ENCODE measurements around the gene GPD2. TPM values are rescaled to one million over a fixed set of nuclear protein-coding genes. Genes with fewer than 3 reads are reported as not detected.

Gene GPD2
- total and polyA plus RNA-seq, 10 of the 15 experiments (the other 5 are each of a cell fraction or from before 2014, with no cell fraction given): 10.0 to 73.5 (median 43.4) TPM

DNA sequence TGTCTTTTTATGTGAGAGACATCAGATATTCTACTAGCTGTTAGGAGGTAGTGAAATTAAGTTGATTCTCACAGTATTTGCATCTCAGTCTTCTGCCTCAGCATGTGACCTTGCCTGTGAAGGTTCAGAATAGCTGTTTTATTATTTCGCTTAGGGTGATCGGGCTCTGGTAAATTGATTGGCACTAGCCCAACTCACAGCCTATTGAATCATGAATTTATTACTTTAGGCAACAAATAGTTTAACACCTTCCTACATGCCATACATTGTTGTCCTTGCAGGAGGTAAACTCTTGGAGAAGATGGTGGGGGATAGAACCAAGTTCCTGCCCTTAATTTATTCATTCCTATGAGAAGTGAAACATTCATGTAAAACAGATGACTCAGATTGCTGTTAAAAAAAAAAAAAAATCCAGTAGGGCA is 101.9 kb downstream of the GPD2 start (continued):
- peak; percentile 93 for TF ChIP-seq RAD51 (IDR thresholded peaks at IDR 0.05)
- peak; percentile 42; the same call in 1 of the 2 replicates for TF ChIP-seq IKZF1 (conservative IDR thresholded peaks at IDR 0.05)
- TF ChIP-seq MTA2 (IDR thresholded peaks at IDR 0.05; ENCODE audit: low read depth): no peak; the same call in 1 of the 2 replicates
- TF ChIP-seq, protein P1, sequence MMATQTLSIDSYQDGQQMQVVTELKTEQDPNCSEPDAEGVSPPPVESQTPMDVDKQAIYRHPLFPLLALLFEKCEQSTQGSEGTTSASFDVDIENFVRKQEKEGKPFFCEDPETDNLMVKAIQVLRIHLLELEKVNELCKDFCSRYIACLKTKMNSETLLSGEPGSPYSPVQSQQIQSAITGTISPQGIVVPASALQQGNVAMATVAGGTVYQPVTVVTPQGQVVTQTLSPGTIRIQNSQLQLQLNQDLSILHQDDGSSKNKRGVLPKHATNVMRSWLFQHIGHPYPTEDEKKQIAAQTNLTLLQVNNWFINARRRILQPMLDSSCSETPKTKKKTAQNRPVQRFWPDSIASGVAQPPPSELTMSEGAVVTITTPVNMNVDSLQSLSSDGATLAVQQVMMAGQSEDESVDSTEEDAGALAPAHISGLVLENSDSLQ (IDR thresholded peaks at IDR 0.05): peak; percentile 57; the same call in 1 of the 2 replicates
- TF ChIP-seq NBN (IDR thresholded peaks at IDR 0.05): no peak
- no peak for TF ChIP-seq CEBPB (IDR thresholded peaks at IDR 0.05; ENCODE audit: borderline replicate concordance in 1 of 2, low read depth in 2 of 2, low read length in 2 of 2)
- TF ChIP-seq, protein P2, sequence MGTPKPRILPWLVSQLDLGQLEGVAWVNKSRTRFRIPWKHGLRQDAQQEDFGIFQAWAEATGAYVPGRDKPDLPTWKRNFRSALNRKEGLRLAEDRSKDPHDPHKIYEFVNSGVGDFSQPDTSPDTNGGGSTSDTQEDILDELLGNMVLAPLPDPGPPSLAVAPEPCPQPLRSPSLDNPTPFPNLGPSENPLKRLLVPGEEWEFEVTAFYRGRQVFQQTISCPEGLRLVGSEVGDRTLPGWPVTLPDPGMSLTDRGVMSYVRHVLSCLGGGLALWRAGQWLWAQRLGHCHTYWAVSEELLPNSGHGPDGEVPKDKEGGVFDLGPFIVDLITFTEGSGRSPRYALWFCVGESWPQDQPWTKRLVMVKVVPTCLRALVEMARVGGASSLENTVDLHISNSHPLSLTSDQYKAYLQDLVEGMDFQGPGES (IDR thresholded peaks at IDR 0.05): no peak
- TF ChIP-seq, protein P3, sequence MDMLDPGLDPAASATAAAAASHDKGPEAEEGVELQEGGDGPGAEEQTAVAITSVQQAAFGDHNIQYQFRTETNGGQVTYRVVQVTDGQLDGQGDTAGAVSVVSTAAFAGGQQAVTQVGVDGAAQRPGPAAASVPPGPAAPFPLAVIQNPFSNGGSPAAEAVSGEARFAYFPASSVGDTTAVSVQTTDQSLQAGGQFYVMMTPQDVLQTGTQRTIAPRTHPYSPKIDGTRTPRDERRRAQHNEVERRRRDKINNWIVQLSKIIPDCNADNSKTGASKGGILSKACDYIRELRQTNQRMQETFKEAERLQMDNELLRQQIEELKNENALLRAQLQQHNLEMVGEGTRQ (IDR thresholded peaks at IDR 0.05; ENCODE audit: borderline replicate concordance, low read depth, low read length): peak; percentile 55
- TF ChIP-seq, protein P4, sequence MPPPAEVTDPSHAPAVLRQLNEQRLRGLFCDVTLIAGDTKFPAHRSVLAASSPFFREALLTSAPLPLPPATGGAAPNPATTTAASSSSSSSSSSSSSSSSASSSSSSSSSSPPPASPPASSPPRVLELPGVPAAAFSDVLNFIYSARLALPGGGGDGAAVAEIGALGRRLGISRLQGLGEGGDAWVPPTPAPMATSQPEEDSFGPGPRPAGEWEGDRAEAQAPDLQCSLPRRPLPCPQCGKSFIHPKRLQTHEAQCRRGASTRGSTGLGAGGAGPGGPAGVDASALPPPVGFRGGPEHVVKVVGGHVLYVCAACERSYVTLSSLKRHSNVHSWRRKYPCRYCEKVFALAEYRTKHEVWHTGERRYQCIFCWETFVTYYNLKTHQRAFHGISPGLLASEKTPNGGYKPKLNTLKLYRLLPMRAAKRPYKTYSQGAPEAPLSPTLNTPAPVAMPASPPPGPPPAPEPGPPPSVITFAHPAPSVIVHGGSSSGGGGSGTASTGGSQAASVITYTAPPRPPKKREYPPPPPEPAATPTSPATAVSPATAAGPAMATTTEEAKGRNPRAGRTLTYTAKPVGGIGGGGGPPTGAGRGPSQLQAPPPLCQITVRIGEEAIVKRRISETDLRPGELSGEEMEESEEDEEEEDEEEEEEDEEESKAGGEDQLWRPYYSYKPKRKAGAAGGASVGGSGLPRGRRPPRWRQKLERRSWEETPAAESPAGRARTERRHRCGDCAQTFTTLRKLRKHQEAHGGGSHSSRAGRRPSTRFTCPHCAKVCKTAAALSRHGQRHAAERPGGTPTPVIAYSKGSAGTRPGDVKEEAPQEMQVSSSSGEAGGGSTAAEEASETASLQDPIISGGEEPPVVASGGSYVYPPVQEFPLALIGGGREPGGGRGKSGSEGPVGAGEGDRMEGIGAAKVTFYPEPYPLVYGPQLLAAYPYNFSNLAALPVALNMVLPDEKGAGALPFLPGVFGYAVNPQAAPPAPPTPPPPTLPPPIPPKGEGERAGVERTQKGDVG (CRISPR knock-in tag; IDR thresholded peaks at IDR 0.05): no peak
- TF ChIP-seq, protein P5, sequence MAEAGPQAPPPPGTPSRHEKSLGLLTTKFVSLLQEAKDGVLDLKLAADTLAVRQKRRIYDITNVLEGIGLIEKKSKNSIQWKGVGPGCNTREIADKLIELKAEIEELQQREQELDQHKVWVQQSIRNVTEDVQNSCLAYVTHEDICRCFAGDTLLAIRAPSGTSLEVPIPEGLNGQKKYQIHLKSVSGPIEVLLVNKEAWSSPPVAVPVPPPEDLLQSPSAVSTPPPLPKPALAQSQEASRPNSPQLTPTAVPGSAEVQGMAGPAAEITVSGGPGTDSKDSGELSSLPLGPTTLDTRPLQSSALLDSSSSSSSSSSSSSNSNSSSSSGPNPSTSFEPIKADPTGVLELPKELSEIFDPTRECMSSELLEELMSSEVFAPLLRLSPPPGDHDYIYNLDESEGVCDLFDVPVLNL (IDR thresholded peaks at IDR 0.05; ENCODE audit: low read depth, low read length): no peak
- TF ChIP-seq, protein P6, sequence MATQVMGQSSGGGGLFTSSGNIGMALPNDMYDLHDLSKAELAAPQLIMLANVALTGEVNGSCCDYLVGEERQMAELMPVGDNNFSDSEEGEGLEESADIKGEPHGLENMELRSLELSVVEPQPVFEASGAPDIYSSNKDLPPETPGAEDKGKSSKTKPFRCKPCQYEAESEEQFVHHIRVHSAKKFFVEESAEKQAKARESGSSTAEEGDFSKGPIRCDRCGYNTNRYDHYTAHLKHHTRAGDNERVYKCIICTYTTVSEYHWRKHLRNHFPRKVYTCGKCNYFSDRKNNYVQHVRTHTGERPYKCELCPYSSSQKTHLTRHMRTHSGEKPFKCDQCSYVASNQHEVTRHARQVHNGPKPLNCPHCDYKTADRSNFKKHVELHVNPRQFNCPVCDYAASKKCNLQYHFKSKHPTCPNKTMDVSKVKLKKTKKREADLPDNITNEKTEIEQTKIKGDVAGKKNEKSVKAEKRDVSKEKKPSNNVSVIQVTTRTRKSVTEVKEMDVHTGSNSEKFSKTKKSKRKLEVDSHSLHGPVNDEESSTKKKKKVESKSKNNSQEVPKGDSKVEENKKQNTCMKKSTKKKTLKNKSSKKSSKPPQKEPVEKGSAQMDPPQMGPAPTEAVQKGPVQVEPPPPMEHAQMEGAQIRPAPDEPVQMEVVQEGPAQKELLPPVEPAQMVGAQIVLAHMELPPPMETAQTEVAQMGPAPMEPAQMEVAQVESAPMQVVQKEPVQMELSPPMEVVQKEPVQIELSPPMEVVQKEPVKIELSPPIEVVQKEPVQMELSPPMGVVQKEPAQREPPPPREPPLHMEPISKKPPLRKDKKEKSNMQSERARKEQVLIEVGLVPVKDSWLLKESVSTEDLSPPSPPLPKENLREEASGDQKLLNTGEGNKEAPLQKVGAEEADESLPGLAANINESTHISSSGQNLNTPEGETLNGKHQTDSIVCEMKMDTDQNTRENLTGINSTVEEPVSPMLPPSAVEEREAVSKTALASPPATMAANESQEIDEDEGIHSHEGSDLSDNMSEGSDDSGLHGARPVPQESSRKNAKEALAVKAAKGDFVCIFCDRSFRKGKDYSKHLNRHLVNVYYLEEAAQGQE (IDR thresholded peaks at IDR 0.05; ENCODE audit: low read depth, low read length): no peak
- no peak for TF ChIP-seq RB1 (IDR thresholded peaks at IDR 0.05; ENCODE audit: borderline replicate concordance)
- TF ChIP-seq, protein P7, sequence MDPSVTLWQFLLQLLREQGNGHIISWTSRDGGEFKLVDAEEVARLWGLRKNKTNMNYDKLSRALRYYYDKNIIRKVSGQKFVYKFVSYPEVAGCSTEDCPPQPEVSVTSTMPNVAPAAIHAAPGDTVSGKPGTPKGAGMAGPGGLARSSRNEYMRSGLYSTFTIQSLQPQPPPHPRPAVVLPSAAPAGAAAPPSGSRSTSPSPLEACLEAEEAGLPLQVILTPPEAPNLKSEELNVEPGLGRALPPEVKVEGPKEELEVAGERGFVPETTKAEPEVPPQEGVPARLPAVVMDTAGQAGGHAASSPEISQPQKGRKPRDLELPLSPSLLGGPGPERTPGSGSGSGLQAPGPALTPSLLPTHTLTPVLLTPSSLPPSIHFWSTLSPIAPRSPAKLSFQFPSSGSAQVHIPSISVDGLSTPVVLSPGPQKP (IDR thresholded peaks at IDR 0.05; ENCODE audit: low read depth, low read length): no peak
- no peak for TF ChIP-seq MEF2A (IDR thresholded peaks at IDR 0.05; ENCODE audit: insufficient read depth, low read depth, low read length)
- TF ChIP-seq EP300 (IDR thresholded peaks at IDR 0.05; ENCODE audit: borderline replicate concordance in 1 of 2, control insufficient read depth in 1 of 2, low read depth in 2 of 2, low read length in 2 of 2): no peak
- 0 out of 2 replicates have a peak, but pooled peaks have one; percentile 40 for TF ChIP-seq CBFB (IDR thresholded peaks at IDR 0.05; ENCODE audit: low read depth)
- no peak for TF ChIP-seq SREBF2 (IDR thresholded peaks at IDR 0.05; ENCODE audit: low read length)
- TF ChIP-seq ZNF274 (IDR thresholded peaks at IDR 0.05; ENCODE audit: insufficient read depth, insufficient read length): no peak

All from GM12878 (cell line).